Measurements from ENCODE around the gene FAM209B. TPM values are rescaled to one million over a fixed set of nuclear protein-coding genes. Genes with fewer than 3 reads are reported as not detected.
"Not testable (repeated sequence)": the region's sequence is repeated elsewhere in the genome, so short reads cannot be mapped to it uniquely, and the experiment has no call there.

Gene FAM209B
- total RNA-seq, 1 donor from 2014 or later: 0.63 TPM

DNA sequence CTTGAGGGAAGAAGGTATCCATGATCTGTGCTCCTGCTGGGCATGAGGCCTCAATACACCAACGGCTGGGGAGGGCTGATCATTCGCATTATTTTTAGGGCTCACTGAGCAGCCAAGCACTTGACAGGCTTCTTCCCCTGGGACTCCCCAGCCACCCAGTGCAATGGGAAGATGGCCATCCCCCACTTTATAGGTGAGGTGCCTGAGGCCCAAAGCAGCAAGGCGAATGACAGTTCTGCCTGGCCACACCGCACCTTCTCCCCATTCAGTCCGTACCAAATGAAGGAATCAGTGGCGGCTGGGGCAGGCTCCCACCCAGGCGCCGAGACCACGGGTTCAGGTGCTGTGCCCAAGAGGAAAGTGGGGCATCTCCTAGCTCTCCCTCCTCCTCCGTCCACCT lies 12.9 kb upstream of the FAM209B start:
- peaks cover 38% of the 10 kb centered on the region for H3K36me3 Mint-ChIP-seq
- no peak for DNase-seq (ENCODE audit: extremely low spot score, unreplicated experiment)
- H3K27me3 Mint-ChIP-seq: peaks cover 2% of the 10 kb centered on the region
- no peak overlapping the region for H3K4me3 Mint-ChIP-seq
- peaks cover 5% of the 10 kb centered on the region for H3K4me1 Mint-ChIP-seq (ENCODE audit: unreplicated experiment)
- H3K9me3 Mint-ChIP-seq: peaks cover 12% of the 10 kb centered on the region
- no peak for TF ChIP-seq CTCF (conservative IDR thresholded peaks at IDR 0.05)
- no peak overlapping the region for H3K27ac Mint-ChIP-seq

DNA sequence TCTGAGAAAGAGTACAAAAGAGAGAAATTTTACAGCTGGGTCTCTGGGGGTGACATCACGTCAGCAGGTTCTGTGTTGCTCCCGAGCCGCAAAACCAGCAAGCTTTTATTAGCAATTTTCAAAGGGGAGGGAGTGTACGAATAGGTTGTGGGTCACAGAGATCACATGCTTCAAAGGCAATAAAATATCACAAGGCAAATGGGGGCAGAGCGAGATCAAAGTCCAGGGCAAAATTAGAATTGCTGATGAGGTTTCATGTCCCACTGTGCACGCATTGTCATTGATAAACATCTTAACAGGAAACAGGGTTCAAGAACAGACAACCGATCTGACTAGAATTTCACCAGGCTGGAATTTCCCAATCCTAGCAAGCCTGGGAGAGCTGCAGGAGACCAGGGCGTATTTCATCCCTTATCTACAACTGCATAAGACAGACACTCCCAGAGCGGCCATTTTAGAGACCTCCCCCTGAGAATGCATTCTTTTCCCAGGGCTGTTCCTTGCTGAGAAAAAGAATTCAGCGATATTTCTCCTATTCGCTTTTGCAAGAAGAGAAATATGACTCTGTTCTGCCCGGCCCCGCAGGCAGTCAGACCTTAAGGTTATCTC lies 12.2 kb upstream of the FAM209B start:
- peaks cover 38% of the 10 kb centered on the region for H3K36me3 Mint-ChIP-seq
- H3K27me3 Mint-ChIP-seq; H3K27ac Mint-ChIP-seq; H3K4me1 Mint-ChIP-seq (ENCODE audit: unreplicated experiment); H3K4me3 Mint-ChIP-seq; DNase-seq (ENCODE audit: extremely low spot score, unreplicated experiment): not testable (repeated sequence)
- H3K9me3 Mint-ChIP-seq: peaks cover 12% of the 10 kb centered on the region

DNA sequence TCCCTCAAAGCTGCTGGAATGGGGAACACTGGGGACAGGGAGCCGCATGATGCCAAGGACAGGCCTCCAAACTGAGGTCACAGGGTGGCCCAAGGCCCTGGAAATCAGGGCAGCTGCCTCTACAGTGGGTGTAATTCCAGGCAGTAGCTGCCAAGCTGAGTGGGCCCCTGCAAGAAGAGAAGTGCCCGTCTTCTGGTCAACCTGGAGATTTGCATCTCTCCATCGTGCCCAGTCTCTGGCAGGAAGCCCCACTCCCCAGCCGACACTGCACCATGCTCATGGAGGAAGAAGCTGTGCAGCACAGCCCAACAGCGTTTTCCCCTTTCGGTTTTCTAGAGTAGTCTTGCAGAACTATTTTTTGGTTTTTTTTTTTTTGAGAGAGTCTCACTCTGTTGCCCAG lies 10.7 kb upstream of the FAM209B start:
- no peak for TF ChIP-seq CTCF (conservative IDR thresholded peaks at IDR 0.05)
- no peak for DNase-seq (ENCODE audit: extremely low spot score, unreplicated experiment)
- H3K9me3 Mint-ChIP-seq: peaks cover 12% of the 10 kb centered on the region
- no peaks in the 10 kb centered on the region for H3K4me1 Mint-ChIP-seq (ENCODE audit: unreplicated experiment)
- no peak overlapping the region for H3K4me3 Mint-ChIP-seq
- no peak overlapping the region for H3K27ac Mint-ChIP-seq
- H3K27me3 Mint-ChIP-seq: peaks cover 3% of the 10 kb centered on the region
- H3K36me3 Mint-ChIP-seq: peaks cover 34% of the 10 kb centered on the region

DNA sequence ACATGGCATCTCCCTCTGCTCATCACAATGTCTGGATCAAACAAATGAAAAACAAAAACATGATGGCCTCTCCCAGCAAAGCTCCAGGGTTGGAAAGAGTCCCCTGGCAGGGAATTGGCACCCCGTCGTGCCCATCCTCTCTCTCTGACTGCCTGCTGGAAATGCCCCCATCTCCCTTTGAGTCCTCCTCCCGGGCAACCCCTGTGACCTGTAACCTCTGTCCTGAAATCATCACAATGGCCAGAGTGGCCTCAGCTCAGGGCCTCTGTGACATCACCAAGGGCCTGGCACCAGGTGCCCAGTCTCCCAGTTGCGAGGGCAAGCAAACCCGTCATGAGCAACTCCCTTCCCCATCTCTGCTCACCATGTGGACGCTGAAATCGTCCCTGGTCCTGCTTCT lies 8.6 kb upstream of the FAM209B start, which contains the start of gene FAM209A:
Gene FAM209A (plus strand): TSS at position 301 of the 400 bp plus-strand sequence. CDS start 65 bp downstream, at position 366.
- H3K27me3 Mint-ChIP-seq: not testable (repeated sequence)

GRCh38 chr20:56527521-56527920 lies 5.5 kb upstream of the FAM209B start:
- Mint-ChIP-seq H3K9me3 (no peaks in the 10 kb centered on the region), H3K36me3 (no peaks in the 10 kb centered on the region), H3K27ac (no peak overlapping the region)

More for the DNA sequence above, 8.6 kb upstream of the FAM209B start, which contains the start of gene FAM209A:
- H3K27ac Mint-ChIP-seq; H3K4me3 Mint-ChIP-seq; H3K4me1 Mint-ChIP-seq (ENCODE audit: unreplicated experiment); DNase-seq (ENCODE audit: extremely low spot score, unreplicated experiment): not testable (repeated sequence)
- peaks cover 12% of the 10 kb centered on the region for H3K9me3 Mint-ChIP-seq
- H3K36me3 Mint-ChIP-seq: peaks cover 16% of the 10 kb centered on the region

DNA sequence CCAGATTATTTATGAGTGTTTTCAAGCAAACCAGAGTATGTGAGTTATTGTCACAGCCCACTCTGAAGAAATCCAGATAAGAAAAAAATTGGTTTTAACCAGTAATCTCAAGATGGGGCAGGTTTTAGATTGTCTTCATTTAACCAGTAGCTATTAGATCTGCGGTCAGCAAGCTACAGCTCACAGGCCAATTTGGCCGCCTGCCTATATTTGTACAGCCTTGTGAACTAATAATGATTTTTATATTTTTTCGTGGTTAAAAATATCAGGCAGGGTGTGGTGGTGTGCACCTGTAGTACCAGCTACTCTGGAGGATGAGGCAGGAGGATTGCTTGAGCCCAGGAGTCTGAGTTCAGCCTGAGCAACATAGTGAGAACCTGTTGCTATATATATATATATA lies 5.0 kb downstream of the FAM209B start:
- no peak overlapping the region for H3K27ac Mint-ChIP-seq
- H3K4me3 Mint-ChIP-seq: no peak overlapping the region
- DNase-seq (ENCODE audit: extremely low spot score, unreplicated experiment): no peak
- no peak for TF ChIP-seq CTCF (conservative IDR thresholded peaks at IDR 0.05)
- no peaks in the 10 kb centered on the region for H3K9me3 Mint-ChIP-seq
- no peaks in the 10 kb centered on the region for H3K27me3 Mint-ChIP-seq
- no peaks in the 10 kb centered on the region for H3K36me3 Mint-ChIP-seq
- no peaks in the 10 kb centered on the region for H3K4me1 Mint-ChIP-seq (ENCODE audit: unreplicated experiment)

More at GRCh38 chr20:56527521-56527920, 5.5 kb upstream of the FAM209B start:
- Mint-ChIP-seq H3K4me1 (ENCODE audit: unreplicated experiment) (no peaks in the 10 kb centered on the region), H3K4me3 (no peak overlapping the region), H3K27me3 (peaks cover 3% of the 10 kb centered on the region)
- no peak for TF ChIP-seq CTCF (conservative IDR thresholded peaks at IDR 0.05)
- no peak for DNase-seq (ENCODE audit: extremely low spot score, unreplicated experiment)

All from type B pancreatic cell (in vitro differentiated cells).